Pancreas (tissue), 10 donors: ENCODE results near the gene NRP2. TPM values are rescaled to one million over a fixed set of nuclear protein-coding genes. Genes with fewer than 3 reads are reported as not detected.

Experiments
- ATAC-seq, 4 donors: fragments of 200-7000 bp; cut with Tn5 transposase; one replicate each; pipeline versions ENCODE4 v1.8.0 to v1.9.1; 2020; ENCODE audit warnings: mild to moderate bottlenecking in 4 of 4, moderate library complexity in 4 of 4
- DNase-seq, 6 donors: peaks; one replicate each; pipeline ENCODE4 v3.0.0-alpha.2; 2020
- FAIRE-seq: peaks from 2 replicates; lab custom pipeline; 2012; peaks lifted over from hg19 to GRCh38; lab: Jason Lieb, UNC
- H3K27ac ChIP-seq, 4 donors: fragments of 200-600 bp; sonication (generic); 1 replicate in 3 of 4; 2 replicates in 1 of 4; pipeline versions ENCODE4 v1.5.0 to v1.8.0; 2020
- H3K27me3 ChIP-seq, 4 donors: fragments of 200-600 bp; one replicate each; pipeline ENCODE4 v1.8.0; 2021
- H3K36me3 ChIP-seq, 3 donors: fragments of 200-600 bp; sonication (generic) in 1 of 3; one replicate each; pipeline versions ENCODE4 v1.5.0 to v1.8.0; 2020 to 2021
- H3K4me1 ChIP-seq, 3 donors: fragments of 200-600 bp; one replicate each; pipeline ENCODE4 v1.8.0; 2021
- H3K4me3 ChIP-seq, 4 donors: fragments of 200-600 bp; sonication (generic) in 2 of 4; one replicate each; pipeline versions ENCODE4 v1.5.0 to v1.8.0; 2020 to 2021
- H3K9me3 ChIP-seq, 4 donors: fragments of 200-600 bp; one replicate each; pipeline ENCODE4 v1.8.0; 2021
- CTCF ChIP-seq, 4 donors: fragments of 200-600 bp; sonication (generic) in 3 of 4; IDR thresholded peaks; one replicate each; pipeline versions ENCODE4 v1.5.0 to v1.8.0; 2021; ENCODE audit warnings: antibody characterized with exemption in 4 of 4
- whole genome bisulfite sequencing, 2 donors: extraction: QIAGEN DNeasy Blood & Tissue Kit; methylation state at CpG; one replicate each; pipeline ENCODE4 v1.1.7; 2013; 5-methylcytosine and 5-hydroxymethylcytosine counted together
- intact Hi-C, 3 donors: fragments of 100-400 bp; cut with DNase I; formaldehyde crosslinking; loops; one replicate each; pipeline versions ENCODE4 v1.11.1 to v1.14.2; 2022
- polyA plus RNA-seq, 2 donors: library from polyadenylated mRNA; stranded (reverse); fragments of 200-250 nt; gene quantifications; one replicate each; pipeline ENCODE4 v1.2.3, GENCODE V29; 2013
- total RNA-seq, 6 donors: library from RNA; stranded (reverse); fragmentation: NEBNext Ultra II Directional in 4 of 6; extraction: Animal tissue kit (Norgen Biotek cat#: 25700) in 4 of 6; gene quantifications; one replicate each; pipeline versions ENCODE4 v1.2.1 to v1.2.4, GENCODE V29; 2021 to 2023
- donor health status: healthy with polysubstance abuse.
- donor health status: DM: no; HTN: no; CAD: no; lungs with moderate emphysema.
- donor health status: DM: no; HTN: no; CAD: no.
- donor health status: control.
- donor health status: control.
- donor health status: Bipolar disorder and iron deficiency.
- donor health status: DM: yes; HTN: yes; CAD: no.
- donor health status: DM: no; HTN: no; CAD: no.
- donor health status: DM: no; HTN: no; CAD: no.
- donor health status: DM: yes; HTN: yes; CAD: no.

NRP2 gene
- total and polyA plus RNA-seq, 8 donors = 0.65 to 11.0 (median 1.6) TPM

- 49 to 56% methylated on average over 6 of the region's 6 CpGs for WGBS, 2 donors
- Histone ChIP-seq H3K9me3 (no peaks in the 10 kb centered on the region), H3K27me3 (no peaks in the 10 kb centered on the region), H3K36me3 (no peaks in the 10 kb centered on the region), H3K4me3 (no peak overlapping the region), H3K27ac (no peak overlapping the region), H3K4me1 (no peaks in the 10 kb centered on the region)
- FAIRE-seq = no peak
- intact Hi-C loops = no loop called here
- no peak for ATAC-seq
- DNase-seq = no peak
- TF ChIP-seq CTCF (IDR thresholded peaks at IDR 0.05) = no peak
Measured at GRCh38 chr2:205637779-205638503, 44.4 kb upstream of the NRP2 start.

- no peaks in the 10 kb centered on the region for H3K9me3 ChIP-seq
- 62 to 65% methylated on average over 4 of the region's 4 CpGs for WGBS, 2 donors
- no peaks in the 10 kb centered on the region for H3K36me3 ChIP-seq
- FAIRE-seq (no peak), ATAC-seq (no peak), DNase-seq (no peak)
- H3K27me3 ChIP-seq = no peaks in the 10 kb centered on the region
- no peak overlapping the region for H3K4me3 ChIP-seq
- no peak for TF ChIP-seq CTCF (IDR thresholded peaks at IDR 0.05)
- intact Hi-C loops = no loop called here
- no peak overlapping the region for H3K27ac ChIP-seq
- no peaks in the 10 kb centered on the region for H3K4me1 ChIP-seq
Measured at GRCh38 chr2:205640716-205641115, 41.6 kb upstream of the NRP2 start.

GRCh38 chr2:205642599-205643356 is 39.5 kb upstream of the NRP2 start:
- H3K36me3 ChIP-seq = no peaks in the 10 kb centered on the region
- FAIRE-seq = no peak
- 43 to 51% methylated on average over 6 of the region's 6 CpGs for WGBS, 2 donors
- ATAC-seq = no peak
- H3K27ac ChIP-seq = no peak overlapping the region
- no peak for DNase-seq
- H3K4me3 ChIP-seq = no peak overlapping the region
- no peak for TF ChIP-seq CTCF (IDR thresholded peaks at IDR 0.05)
- H3K27me3 ChIP-seq = no peaks in the 10 kb centered on the region
- no peaks in the 10 kb centered on the region for H3K9me3 ChIP-seq
- H3K4me1 ChIP-seq = no peaks in the 10 kb centered on the region
- intact Hi-C loops = no loop called here

- H3K9me3 ChIP-seq = no peaks in the 10 kb centered on the region
- no peaks in the 10 kb centered on the region for H3K36me3 ChIP-seq
- FAIRE-seq (no peak), ATAC-seq (no peak), DNase-seq (no peak)
- no peaks in the 10 kb centered on the region for H3K27me3 ChIP-seq
- H3K27ac ChIP-seq = no peak overlapping the region
- TF ChIP-seq CTCF (IDR thresholded peaks at IDR 0.05) = no peak
- 68 to 80% methylated on average over 10 of the region's 10 CpGs for WGBS, 2 donors
- intact Hi-C loops = no loop called here
- no peak overlapping the region for H3K4me3 ChIP-seq
- H3K4me1 ChIP-seq = no peaks in the 10 kb centered on the region
Measured at GRCh38 chr2:205643391-205643885, 38.9 kb upstream of the NRP2 start.
